Measurements from ENCODE around the gene SRPRB.

DNA sequence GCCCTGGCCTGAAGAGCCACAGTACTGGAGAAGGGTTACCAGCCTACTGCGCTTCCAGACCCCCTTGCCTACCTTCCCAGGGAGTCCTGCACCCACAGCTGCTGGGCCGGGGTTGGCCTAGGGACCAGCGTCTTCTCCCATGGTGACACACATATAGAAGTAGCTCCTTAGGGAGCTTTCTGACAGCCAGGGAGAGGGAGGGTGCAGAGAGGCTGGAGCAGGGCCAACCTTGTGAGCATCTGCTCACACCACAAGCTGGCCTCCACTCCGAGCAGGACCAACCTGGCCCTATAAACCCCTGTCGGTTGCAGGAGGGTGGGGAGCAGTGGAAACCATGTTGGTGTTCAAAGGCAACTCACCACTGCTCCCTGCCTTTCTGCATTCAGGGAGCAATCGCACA lies 35.2 kb downstream of the SRPRB start:
- TF ChIP-seq EZH2 (IDR thresholded peaks at IDR 0.05; ENCODE audit: insufficient read depth, poor library complexity, severe bottlenecking), result no peak
- TF ChIP-seq EZH2phosphoT487 (IDR thresholded peaks at IDR 0.05; ENCODE audit: insufficient read depth, low read depth), result no peak
